ENCODE measurements around the gene SKA3.
"Not testable (repeated sequence)": the region's sequence is repeated elsewhere in the genome, so short reads cannot be mapped to it uniquely, and the experiment has no call there.

SKA3 gene

GRCh38 chr13:21194756-21195155 is 18.4 kb upstream of the SKA3 start:
- not testable (repeated sequence) for H3K4me1 ChIP-seq (ENCODE audit: low read length); H3K4me3 ChIP-seq (ENCODE audit: low read length); H3K9me3 ChIP-seq (ENCODE audit: insufficient read depth, low read length); H3K9ac ChIP-seq (ENCODE audit: low read length); H3K79me2 ChIP-seq (ENCODE audit: low read length); H4K20me1 ChIP-seq (ENCODE audit: insufficient read depth, low read length); H3K27me3 ChIP-seq (ENCODE audit: low read depth, low read length); H3K4me2 ChIP-seq (ENCODE audit: low read length); H2AFZ ChIP-seq (ENCODE audit: low read depth, low read length); H3K36me3 ChIP-seq (replicated peaks; ENCODE audit: low read depth, low read length); H3K27ac ChIP-seq (ENCODE audit: low read length)

DNA sequence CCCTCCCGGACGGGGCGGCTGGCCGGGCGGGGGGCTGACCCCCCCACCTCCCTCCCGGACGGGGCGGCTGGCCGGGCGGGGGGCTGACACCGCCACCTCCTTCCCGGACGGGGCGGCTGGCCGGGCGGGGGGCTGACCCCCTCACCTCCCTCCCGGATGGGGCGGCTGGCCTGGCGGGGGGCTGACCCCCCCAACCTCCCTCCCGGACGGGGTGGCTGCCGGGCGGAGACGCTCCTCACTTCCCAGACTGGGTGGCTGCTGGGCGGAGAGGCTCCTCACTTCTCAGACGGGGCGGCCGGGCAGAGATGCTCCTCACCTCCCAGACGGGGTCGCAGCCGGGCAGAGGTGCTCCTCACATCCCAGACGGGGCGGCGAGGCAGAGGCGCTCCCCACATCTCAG is 10.1 kb upstream of the SKA3 start:
- H3K9me3 ChIP-seq (ENCODE audit: insufficient read depth, low read length); H3K4me1 ChIP-seq (ENCODE audit: low read length); H3K27me3 ChIP-seq (ENCODE audit: low read depth, low read length); H3K4me2 ChIP-seq (ENCODE audit: low read length); H3K4me3 ChIP-seq (ENCODE audit: low read length); H3K79me2 ChIP-seq (ENCODE audit: low read length); H3K27ac ChIP-seq (ENCODE audit: low read length); H4K20me1 ChIP-seq (ENCODE audit: insufficient read depth, low read length); H2AFZ ChIP-seq (ENCODE audit: low read depth, low read length); H3K36me3 ChIP-seq (replicated peaks; ENCODE audit: low read depth, low read length); H3K9ac ChIP-seq (ENCODE audit: low read length): not testable (repeated sequence)

GRCh38 chr13:21181671-21182070 is 5.3 kb upstream of the SKA3 start:
- Histone ChIP-seq H3K4me3 (ENCODE audit: low read length) (no peak overlapping the region), H3K4me1 (ENCODE audit: low read length) (peaks cover 9% of the 10 kb centered on the region), H3K79me2 (ENCODE audit: low read length) (peaks cover 18% of the 10 kb centered on the region), H3K36me3 (replicated peaks; ENCODE audit: low read depth, low read length) (peaks cover 9% of the 10 kb centered on the region), H3K4me2 (ENCODE audit: low read length) (no peak overlapping the region), H3K27ac (ENCODE audit: low read length) (no peak overlapping the region), H3K27me3 (ENCODE audit: low read depth, low read length) (no peaks in the 10 kb centered on the region), H3K9ac (ENCODE audit: low read length) (no peak overlapping the region), H2AFZ (ENCODE audit: low read depth, low read length) (no peak overlapping the region), H3K9me3 (ENCODE audit: insufficient read depth, low read length) (no peaks in the 10 kb centered on the region), H4K20me1 (ENCODE audit: insufficient read depth, low read length) (no peaks in the 10 kb centered on the region)
- no peak for TF ChIP-seq EZH2phosphoT487 (IDR thresholded peaks at IDR 0.05; ENCODE audit: low read depth)
- TF ChIP-seq, protein P1, sequence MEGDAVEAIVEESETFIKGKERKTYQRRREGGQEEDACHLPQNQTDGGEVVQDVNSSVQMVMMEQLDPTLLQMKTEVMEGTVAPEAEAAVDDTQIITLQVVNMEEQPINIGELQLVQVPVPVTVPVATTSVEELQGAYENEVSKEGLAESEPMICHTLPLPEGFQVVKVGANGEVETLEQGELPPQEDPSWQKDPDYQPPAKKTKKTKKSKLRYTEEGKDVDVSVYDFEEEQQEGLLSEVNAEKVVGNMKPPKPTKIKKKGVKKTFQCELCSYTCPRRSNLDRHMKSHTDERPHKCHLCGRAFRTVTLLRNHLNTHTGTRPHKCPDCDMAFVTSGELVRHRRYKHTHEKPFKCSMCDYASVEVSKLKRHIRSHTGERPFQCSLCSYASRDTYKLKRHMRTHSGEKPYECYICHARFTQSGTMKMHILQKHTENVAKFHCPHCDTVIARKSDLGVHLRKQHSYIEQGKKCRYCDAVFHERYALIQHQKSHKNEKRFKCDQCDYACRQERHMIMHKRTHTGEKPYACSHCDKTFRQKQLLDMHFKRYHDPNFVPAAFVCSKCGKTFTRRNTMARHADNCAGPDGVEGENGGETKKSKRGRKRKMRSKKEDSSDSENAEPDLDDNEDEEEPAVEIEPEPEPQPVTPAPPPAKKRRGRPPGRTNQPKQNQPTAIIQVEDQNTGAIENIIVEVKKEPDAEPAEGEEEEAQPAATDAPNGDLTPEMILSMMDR (IDR thresholded peaks at IDR 0.05; ENCODE audit: low read depth, low read length): no peak

DNA sequence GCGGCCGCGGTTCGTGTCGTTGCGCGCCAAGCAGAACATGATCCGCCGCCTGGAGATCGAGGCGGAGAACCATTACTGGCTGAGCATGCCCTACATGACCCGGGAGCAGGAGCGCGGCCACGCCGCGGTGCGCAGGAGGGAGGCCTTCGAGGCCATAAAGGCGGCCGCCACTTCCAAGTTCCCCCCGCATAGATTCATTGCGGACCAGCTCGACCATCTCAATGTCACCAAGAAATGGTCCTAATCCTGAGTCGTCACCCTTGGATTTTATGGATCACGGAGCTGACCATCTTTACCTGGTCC is 581 bp upstream of the SKA3 start:
- H3K79me2 ChIP-seq (ENCODE audit: low read length): peaks cover 62% of the 10 kb centered on the region

GRCh38 chr13:21175656-21176214 is 617 bp downstream of the SKA3 start:
- H3K27ac ChIP-seq (ENCODE audit: low read length): peak overlapping the region; percentile 74
- H3K9ac ChIP-seq (ENCODE audit: low read length): peak overlapping the region; percentile 78
- H3K9me3 ChIP-seq (ENCODE audit: insufficient read depth, low read length): no peaks in the 10 kb centered on the region
- peaks cover 15% of the 10 kb centered on the region for H3K36me3 ChIP-seq (replicated peaks; ENCODE audit: low read depth, low read length)
- no peaks in the 10 kb centered on the region for H4K20me1 ChIP-seq (ENCODE audit: insufficient read depth, low read length)
- peak overlapping the region; percentile 84 for H3K4me3 ChIP-seq (ENCODE audit: low read length)
- H3K4me1 ChIP-seq (ENCODE audit: low read length): peaks cover 14% of the 10 kb centered on the region
- H3K27me3 ChIP-seq (ENCODE audit: low read depth, low read length): no peaks in the 10 kb centered on the region
- H2AFZ ChIP-seq (ENCODE audit: low read depth, low read length): peak overlapping the region; percentile 76
- no peak for TF ChIP-seq EZH2phosphoT487 (IDR thresholded peaks at IDR 0.05; ENCODE audit: low read depth)
- TF ChIP-seq, protein P1 (IDR thresholded peaks at IDR 0.05; ENCODE audit: low read depth, low read length): no peak
- H3K4me2 ChIP-seq (ENCODE audit: low read length): peak overlapping the region; percentile 76
- H3K79me2 ChIP-seq (ENCODE audit: low read length): peaks cover 68% of the 10 kb centered on the region

More for the DNA sequence above, 581 bp upstream of the SKA3 start:
- Histone ChIP-seq H2AFZ (ENCODE audit: low read depth, low read length) (peak overlapping the region; percentile 21; the same call in 1 of the 2 replicates), H4K20me1 (ENCODE audit: insufficient read depth, low read length) (no peaks in the 10 kb centered on the region), H3K27me3 (ENCODE audit: low read depth, low read length) (no peaks in the 10 kb centered on the region), H3K4me3 (ENCODE audit: low read length) (peak overlapping the region; percentile 84), H3K9me3 (ENCODE audit: insufficient read depth, low read length) (no peaks in the 10 kb centered on the region), H3K4me1 (ENCODE audit: low read length) (peaks cover 14% of the 10 kb centered on the region), H3K27ac (ENCODE audit: low read length) (peak overlapping the region; percentile 74), H3K4me2 (ENCODE audit: low read length) (peak overlapping the region; percentile 88), H3K9ac (ENCODE audit: low read length) (peak overlapping the region; percentile 78), H3K36me3 (replicated peaks; ENCODE audit: low read depth, low read length) (peaks cover 8% of the 10 kb centered on the region)
- TF ChIP-seq, protein P1 (IDR thresholded peaks at IDR 0.05; ENCODE audit: low read depth, low read length): no peak
- TF ChIP-seq EZH2phosphoT487 (IDR thresholded peaks at IDR 0.05; ENCODE audit: low read depth): no peak

DNA sequence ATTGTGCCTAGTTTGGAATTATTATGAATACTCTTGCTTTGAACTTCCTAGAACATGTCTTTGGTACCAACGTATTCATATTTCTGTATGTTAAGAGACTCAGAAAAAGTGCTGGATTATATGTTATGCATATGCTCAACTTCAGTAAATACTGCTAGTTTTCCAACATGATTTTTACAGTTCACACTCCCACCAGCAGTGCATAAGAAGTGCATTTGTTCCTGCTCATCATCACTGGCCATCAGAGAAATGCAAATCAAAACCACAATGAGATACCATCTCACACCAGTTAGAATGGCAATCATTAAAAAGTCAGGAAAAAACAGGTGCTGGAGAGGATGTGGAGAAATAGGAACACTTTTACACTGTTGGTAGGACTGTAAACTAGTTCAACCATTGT is 2.6 kb downstream of the SKA3 start:
- H3K9me3 ChIP-seq (ENCODE audit: insufficient read depth, low read length); H2AFZ ChIP-seq (ENCODE audit: low read depth, low read length); H3K4me2 ChIP-seq (ENCODE audit: low read length); H3K27me3 ChIP-seq (ENCODE audit: low read depth, low read length); H3K9ac ChIP-seq (ENCODE audit: low read length); H3K27ac ChIP-seq (ENCODE audit: low read length); H3K4me3 ChIP-seq (ENCODE audit: low read length); H4K20me1 ChIP-seq (ENCODE audit: insufficient read depth, low read length): not testable (repeated sequence)
- peaks cover 25% of the 10 kb centered on the region for H3K36me3 ChIP-seq (replicated peaks; ENCODE audit: low read depth, low read length)
- H3K4me1 ChIP-seq (ENCODE audit: low read length): peaks cover 14% of the 10 kb centered on the region
- peaks cover 75% of the 10 kb centered on the region for H3K79me2 ChIP-seq (ENCODE audit: low read length)
